Measurements from ENCODE around the gene BCAS3.

- no peak for TF ChIP-seq CTCF (IDR thresholded peaks at IDR 0.05)
- no peak for TF ChIP-seq POLR2AphosphoS5 (IDR thresholded peaks at IDR 0.05)
Observed at GRCh38 chr17:60899115-60899514, 221.5 kb downstream of the BCAS3 start.
